Large intestine (tissue), 3 donors: ENCODE measurements around the gene ATG9B. TPM values are rescaled to one million over a fixed set of nuclear protein-coding genes. Genes with fewer than 3 reads are reported as not detected.

Source experiments
- DNase-seq, 2 donors: peaks; one replicate each; pipeline versions ENCODE4 v3.0.0 to v3.0.0-alpha.2; 2013
- H3K27ac ChIP-seq: one replicate; pipeline ENCODE4 v1.5.1; 2013; ENCODE audit warnings: low read length
- H3K27me3 ChIP-seq: 2 replicates; pipeline ENCODE4 v1.6.1; 2013; ENCODE audit warnings: low read length; ENCODE audit not compliant: control insufficient read depth, insufficient read depth
- H3K36me3 ChIP-seq: 2 replicates; pipeline ENCODE4 v1.6.1; 2013; ENCODE audit warnings: low read length; ENCODE audit not compliant: control insufficient read depth, insufficient read depth
- H3K4me1 ChIP-seq: one replicate; pipeline ENCODE4 v1.6.1; 2013; ENCODE audit warnings: low read length; ENCODE audit not compliant: control insufficient read depth, insufficient read depth
- H3K4me3 ChIP-seq: one replicate; pipeline ENCODE4 v1.5.1; 2013; ENCODE audit warnings: low read length
- H3K9me3 ChIP-seq: one replicate; pipeline ENCODE4 v1.6.1; 2013; ENCODE audit warnings: mild to moderate bottlenecking, low read depth, low read length, moderate library complexity; ENCODE audit not compliant: control insufficient read depth
- WGBS: methylation state at CpG from one replicate; pipeline ENCODE4 v1.1.5; 2013; ENCODE audit warnings: low lambda C conversion rate; ENCODE audit not compliant: insufficient coverage; 5-methylcytosine and 5-hydroxymethylcytosine counted together
- polyA plus RNA-seq: library from polyadenylated mRNA; unstranded; fragments of 120-200 nt; gene quantifications from one replicate; pipeline ENCODE4 v1.2.1, GENCODE V29; 2013

ATG9B gene
- polyA plus RNA-seq, 1 donor = 1.8 TPM

DNA sequence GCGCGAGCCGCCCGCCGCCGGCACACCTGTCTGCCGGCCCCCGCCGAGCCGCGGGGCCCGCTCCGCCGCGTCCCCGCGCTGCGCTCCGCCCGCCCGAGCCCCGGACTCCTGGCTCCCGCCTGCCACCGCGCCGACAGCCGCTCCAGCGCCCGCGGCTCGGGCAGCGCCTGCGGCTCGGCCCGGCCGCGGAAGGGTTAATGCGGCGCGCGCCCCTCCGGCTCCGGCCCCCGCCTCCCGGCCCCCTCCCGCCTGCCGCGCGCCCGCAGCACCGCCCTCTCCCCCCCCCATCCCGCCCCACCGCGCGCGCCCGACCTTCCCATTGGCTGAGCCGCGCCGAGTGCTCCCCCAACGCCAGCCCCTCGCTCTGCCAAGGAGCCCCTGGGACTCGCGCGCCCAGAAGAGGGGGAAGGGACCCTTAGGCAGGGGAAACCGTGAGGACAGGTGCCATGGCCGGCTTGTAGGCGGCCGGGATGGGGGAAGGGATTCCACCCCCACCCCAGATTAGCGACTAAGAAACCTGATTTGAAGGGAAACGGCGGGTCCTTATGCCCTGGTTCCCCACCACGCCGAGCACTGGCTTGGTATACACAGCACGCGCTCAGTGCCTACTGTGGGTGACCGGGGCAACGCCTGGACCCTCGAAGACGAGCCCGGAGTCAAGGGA is 46.0 kb downstream of the ATG9B start, which contains the start of gene KCNH2:
Gene KCNH2, minus strand, starts transcription at position 196 of the 664 bp plus-strand sequence. CDS start 408 bp downstream, outside the sequence.
- peak within 1 kb of the TSS; percentile 74 for H3K27ac ChIP-seq
- WGBS = no CpG with 5 or more reads among the region's 81 CpGs
- H3K4me1 ChIP-seq = peaks cover 56% of the 10 kb centered on the region

DNA sequence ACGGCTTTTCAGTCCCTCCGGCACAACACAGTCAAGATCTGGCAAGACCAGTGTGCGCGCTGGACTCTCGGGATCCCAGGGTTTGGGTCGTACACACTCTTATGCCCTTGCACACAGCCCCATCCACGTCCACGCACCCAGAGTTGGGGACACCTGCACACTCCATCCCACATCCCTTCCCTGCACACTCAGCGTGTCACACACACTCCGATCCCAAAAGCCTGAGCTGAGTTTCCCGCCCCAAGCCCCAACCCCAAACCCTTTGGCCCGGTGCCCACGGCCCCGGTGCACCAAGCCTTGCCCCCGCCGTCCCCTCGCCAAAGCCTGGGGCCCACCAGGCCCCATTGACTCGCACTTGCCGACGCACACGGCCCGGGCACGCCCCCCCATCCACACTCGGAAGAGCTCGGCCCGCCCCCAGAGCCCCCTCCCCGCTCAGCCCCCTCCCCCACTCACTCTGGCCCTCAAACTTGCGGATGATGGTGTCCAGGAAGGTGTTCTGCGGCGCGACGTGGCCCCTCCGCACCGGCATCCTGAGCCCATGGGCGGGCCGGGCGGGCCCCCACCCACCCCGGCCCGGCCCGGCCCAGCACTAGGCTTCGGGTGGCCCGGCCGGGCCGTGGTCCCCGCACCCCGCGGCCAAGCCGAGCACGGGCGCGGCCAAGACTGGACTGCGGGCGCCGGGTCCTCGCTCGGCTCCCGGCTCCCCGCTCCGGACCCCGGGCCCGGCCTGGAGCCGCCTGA is 46.7 kb downstream of the ATG9B start:
- Histone ChIP-seq H3K27me3 (peaks cover 44% of the 10 kb centered on the region), H3K4me1 (peaks cover 58% of the 10 kb centered on the region), H3K27ac (peak overlapping the region; percentile 25), H3K36me3 (no peaks in the 10 kb centered on the region), H3K9me3 (no peaks in the 10 kb centered on the region), H3K4me3 (peak overlapping the region; percentile 31)
- WGBS = 30% methylated on average over 2 of the region's 62 CpGs
- no peak for DNase-seq

More for the DNA sequence above, 46.0 kb downstream of the ATG9B start, which contains the start of gene KCNH2:
- peak in 1 of 2 donors; percentile 58 for DNase-seq
- Histone ChIP-seq H3K27me3 (peaks cover 44% of the 10 kb centered on the region), H3K36me3 (no peaks in the 10 kb centered on the region), H3K4me3 (peak within 1 kb of the TSS; percentile 34), H3K9me3 (no peaks in the 10 kb centered on the region)

DNA sequence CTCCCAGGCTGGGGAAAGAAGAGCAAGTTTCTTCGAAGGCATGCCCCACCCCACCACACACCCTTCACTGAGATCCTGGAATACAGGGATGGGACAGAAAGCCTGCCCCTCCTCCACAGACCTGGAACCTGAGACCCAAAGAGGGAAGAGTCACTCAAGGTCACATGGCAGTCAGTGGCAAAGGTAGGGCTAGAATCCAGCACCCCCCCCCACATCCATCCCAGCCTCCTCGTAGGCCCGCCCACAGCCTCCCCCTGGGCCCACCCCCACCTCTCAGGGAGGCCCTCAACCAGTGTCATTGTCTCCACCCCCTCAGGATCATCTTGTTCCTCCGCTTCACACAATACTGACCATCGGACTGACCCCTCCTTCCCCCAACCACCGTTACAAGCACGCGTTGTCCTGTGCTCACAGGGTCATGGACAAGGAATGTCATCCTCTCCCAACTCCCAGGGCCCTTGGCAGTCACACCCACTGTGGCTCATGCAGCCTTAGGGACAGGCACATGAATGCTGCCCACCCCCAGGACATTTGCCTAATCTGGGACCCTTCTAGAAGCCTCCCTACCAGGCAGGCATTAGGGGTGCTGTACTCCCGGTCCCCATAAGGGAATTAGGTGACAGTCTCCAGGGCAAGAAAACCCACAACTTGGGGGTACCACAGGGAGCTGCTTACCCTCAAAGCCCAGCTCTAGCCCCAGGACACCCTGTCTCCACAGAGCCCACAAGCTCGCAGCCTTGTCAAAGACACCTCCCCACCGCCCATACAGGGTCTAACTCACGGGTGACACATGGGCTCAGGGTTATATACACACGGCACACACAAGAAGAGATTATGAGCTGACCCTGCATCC is 47.5 kb downstream of the ATG9B start:
- Histone ChIP-seq H3K4me1 (peaks cover 66% of the 10 kb centered on the region), H3K36me3 (no peaks in the 10 kb centered on the region), H3K9me3 (no peaks in the 10 kb centered on the region), H3K4me3 (peak overlapping the region; percentile 31), H3K27me3 (peaks cover 44% of the 10 kb centered on the region), H3K27ac (peak overlapping the region; percentile 25)
- no peak for DNase-seq
- WGBS = no CpG with 5 or more reads among the region's 13 CpGs

DNA sequence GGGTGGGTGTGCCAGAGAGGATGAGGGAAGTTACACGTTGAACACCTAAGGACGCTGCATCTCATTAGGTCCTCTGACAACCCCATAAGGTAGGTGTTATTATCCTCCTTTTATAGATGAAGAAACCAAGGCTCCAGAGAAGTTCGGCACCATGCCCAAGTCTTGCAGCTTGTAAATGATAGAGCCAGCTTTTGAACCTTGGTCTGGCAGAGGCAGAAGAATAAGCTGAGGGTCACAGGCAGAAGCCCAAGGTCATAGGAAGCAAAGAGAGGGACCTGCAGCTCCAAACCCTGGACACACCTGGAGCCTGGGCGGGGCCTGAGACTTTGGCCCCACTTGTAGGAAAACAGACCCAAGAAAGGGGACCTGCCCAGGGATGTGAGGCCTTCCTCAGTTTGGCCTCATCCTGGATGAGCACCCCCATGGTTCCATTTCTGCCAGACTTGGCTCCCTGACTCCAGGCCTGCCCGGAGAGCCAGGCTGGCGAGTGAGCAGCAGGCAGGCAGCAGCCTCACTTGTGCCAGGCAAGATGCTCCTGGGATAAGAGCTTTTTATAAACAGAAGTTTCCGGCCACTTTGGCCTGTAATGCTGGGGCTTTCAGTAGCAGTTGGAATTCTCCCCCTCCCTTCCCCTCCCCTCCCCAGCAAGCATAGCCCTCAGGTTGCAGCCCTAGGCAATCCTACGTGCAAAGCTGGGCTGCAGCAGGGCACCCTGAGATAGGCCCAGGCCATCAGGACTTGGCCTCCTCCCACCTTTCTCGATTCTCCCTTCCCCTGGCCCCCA is 48.6 kb downstream of the ATG9B start:
- no CpG with 5 or more reads among the region's 9 CpGs for WGBS
- no peak for DNase-seq
- Histone ChIP-seq H3K36me3 (no peaks in the 10 kb centered on the region), H3K27me3 (peaks cover 37% of the 10 kb centered on the region), H3K9me3 (no peaks in the 10 kb centered on the region), H3K4me1 (peaks cover 76% of the 10 kb centered on the region), H3K4me3 (peak overlapping the region; percentile 30), H3K27ac (peak overlapping the region; percentile 32)

DNA sequence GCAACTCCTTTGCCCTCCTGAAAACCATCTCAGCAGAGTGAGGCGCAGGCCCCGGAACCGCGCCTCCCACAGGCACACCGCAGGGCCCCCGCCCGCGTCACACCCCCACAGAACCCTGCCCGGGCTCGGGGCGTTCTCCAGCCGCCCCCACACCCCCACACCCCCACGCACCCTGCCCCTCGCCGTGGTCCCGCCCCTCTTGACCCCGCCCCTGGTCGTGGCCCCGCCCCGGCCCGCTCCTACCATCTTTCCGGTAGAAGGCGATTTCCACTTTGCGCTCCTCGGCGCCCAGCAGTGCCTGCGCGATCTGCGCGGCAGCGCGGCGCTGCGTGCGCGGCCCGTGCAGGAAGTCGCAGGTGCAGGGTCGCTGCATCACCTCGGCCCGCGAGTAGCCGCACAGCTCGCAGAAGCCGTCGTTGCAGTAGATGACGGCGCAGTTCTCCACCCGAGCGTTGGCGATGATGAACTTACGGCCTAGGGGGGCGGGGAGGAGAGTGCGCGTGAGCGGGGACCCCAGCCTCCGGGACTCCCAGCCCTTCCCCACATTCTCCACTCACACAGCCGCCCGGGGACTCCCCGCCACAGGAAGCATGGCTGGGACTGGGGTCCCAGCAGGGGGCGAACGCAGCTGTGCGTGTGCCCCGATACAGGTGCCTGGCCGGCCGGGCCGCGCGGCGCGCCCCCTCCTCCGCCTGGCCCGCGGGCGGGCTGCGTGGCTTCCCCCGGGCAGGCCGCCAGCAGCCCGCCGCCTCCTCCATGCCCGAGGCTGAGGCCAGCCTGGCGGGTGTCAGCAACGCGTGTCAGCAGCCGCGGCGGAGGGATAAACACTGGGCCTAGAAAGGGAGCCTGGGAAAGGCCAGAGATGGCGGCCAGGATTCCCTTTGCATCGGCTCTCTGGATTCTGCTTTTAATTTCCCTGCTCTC is 49.6 kb downstream of the ATG9B start:
- peak in 1 of 2 donors; percentile 66 for DNase-seq
- Histone ChIP-seq H3K27me3 (peaks cover 27% of the 10 kb centered on the region), H3K9me3 (no peaks in the 10 kb centered on the region), H3K4me1 (peaks cover 77% of the 10 kb centered on the region), H3K27ac (peak overlapping the region; percentile 63), H3K36me3 (no peaks in the 10 kb centered on the region), H3K4me3 (peak overlapping the region; percentile 49)
- no CpG with 5 or more reads among the region's 89 CpGs for WGBS

DNA sequence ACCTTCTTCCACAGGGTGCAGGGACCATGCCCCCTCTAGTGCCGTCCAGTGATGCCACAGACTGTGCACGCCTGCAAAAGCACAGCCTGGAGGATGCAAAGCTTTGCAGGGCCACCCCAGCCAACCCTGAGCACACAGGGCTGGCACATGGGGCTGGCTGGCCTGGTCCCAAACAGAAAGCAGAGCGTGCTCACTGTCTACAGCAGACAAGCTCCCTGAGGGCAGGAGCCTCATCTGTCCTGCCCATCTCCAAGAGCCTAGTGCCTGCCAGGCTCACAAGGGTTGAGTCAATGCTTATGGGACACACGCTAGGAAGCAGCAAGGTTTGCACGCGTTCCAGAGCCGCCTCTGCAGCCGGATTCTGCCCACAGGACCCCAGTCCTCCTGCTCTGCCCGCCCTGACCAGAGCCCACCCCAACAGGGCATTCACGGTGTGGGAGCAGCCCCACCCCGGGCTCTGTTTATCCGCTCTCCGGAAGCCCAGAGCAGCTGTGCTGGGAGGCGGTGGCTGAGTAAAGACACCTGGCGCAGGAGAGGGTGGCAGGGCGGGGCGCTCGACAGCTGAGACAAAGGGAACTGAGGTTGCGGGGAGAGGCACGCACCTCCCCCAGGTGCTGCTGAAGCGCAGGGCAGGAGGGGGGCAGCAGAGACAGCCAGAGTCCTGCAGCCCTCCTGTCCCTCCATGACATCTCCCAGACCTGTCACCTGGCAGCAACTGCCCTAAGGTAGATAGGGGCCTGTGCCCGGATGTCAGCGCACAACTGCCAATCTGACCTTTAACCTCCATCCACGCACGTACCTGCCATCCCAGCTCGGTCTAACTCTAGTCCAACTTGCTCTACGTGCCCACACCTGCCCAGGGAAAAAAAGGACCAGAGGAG is 50.5 kb downstream of the ATG9B start:
- no CpG with 5 or more reads among the region's 27 CpGs for WGBS
- H3K9me3 ChIP-seq = no peaks in the 10 kb centered on the region
- DNase-seq = peak; percentile 48 to 79
- peaks cover 71% of the 10 kb centered on the region for H3K4me1 ChIP-seq
- peaks cover 21% of the 10 kb centered on the region for H3K27me3 ChIP-seq
- peak overlapping the region; percentile 63 for H3K27ac ChIP-seq
- H3K36me3 ChIP-seq = no peaks in the 10 kb centered on the region
- H3K4me3 ChIP-seq = peak overlapping the region; percentile 10

DNA sequence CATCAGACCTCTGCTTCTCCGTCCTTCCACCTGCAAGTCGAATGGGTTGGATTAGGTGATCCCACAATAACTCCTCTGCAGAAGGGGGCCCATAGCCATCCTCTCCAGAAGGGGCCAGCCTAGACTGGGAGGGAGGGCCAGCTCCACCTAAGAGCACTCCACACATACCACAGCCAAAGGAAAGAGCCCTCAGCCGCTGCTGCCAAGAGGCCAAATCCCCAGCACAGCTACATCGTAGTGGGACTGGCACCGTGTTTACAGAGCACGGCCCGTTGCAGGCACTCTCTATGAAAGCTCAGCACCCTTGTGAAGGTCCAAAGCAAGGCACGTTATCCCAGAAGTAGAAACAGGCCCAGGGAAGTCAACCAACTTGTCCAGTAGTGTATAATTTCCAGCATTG is 51.6 kb downstream of the ATG9B start:
- H3K27ac ChIP-seq = no peak overlapping the region
- H3K36me3 ChIP-seq = no peaks in the 10 kb centered on the region
- H3K9me3 ChIP-seq = no peaks in the 10 kb centered on the region
- H3K4me3 ChIP-seq = no peak overlapping the region
- no peak for DNase-seq
- H3K4me1 ChIP-seq = peaks cover 67% of the 10 kb centered on the region
- WGBS = no CpG with 5 or more reads among the region's 8 CpGs
- peaks cover 16% of the 10 kb centered on the region for H3K27me3 ChIP-seq

DNA sequence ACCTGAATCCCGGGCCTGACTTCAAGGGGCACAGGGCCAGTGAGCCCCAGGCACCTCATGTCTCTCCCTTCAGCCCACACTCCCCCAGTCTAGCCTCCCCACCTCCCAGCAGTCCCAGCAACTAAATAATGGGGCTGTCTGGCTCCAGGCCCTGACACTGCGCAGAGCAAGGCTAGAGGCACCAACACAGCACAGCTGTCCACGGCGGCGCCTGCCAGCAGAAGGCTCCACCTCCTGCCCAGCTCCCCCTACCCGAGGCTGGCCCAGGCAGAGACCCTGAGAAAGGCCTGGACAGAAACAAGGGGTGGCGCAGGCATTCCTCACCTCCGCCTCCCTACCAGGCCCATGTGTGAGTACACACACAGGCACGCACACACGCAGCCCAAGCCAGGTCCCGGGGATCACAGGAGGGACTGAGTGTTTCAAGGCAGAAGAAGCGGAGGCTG is 52.2 kb downstream of the ATG9B start:
- WGBS = no CpG with 5 or more reads among the region's 12 CpGs
- Histone ChIP-seq H3K27me3 (peaks cover 11% of the 10 kb centered on the region), H3K27ac (peak overlapping the region; percentile 70), H3K4me1 (peaks cover 63% of the 10 kb centered on the region), H3K9me3 (no peaks in the 10 kb centered on the region), H3K4me3 (no peak overlapping the region), H3K36me3 (no peaks in the 10 kb centered on the region)
- no peak for DNase-seq
